ENCODE results near the gene TNFRSF8.

GRCh38 chr1:12164210-12164609, 101.1 kb downstream of the TNFRSF8 start:
- TF ChIP-seq CTCF (IDR thresholded peaks at IDR 0.05) (no peak), POLR2A (IDR thresholded peaks at IDR 0.05) (no peak), EP300 (IDR thresholded peaks at IDR 0.05) (no peak)
